K562 (cell line): ENCODE results near the gene SLC7A9. TPM values are rescaled to one million over a fixed set of nuclear protein-coding genes. Genes with fewer than 3 reads are reported as not detected.

ENCODE experiments used
- ATAC-seq: fragments of 200-7000 bp; cut with Tn5 transposase; 3 replicates; pipeline ENCODE4 v1.9.1; 2020; ENCODE audit warnings: moderate library complexity
- BruUV-seq: library from RNA; stranded (reverse); fragments of 400-500 nt; replicated peaks from 2 replicates; lab custom pipeline; 2021; lab: Mats Ljungman, UMichigan
- CTCF ChIA-PET: fragments of 300-600 bp; formaldehyde crosslinking; extraction: SDS; loops from one replicate; lab custom pipeline; 2021; ENCODE audit warnings: low intra/inter-chr PET ratio; lab: Yijun Ruan, JAX
- POLR2A ChIA-PET: fragments of 300-600, 350-650 bp; sonication (Branson Sonifier 250); formaldehyde crosslinking; extraction: SDS; loops from one replicate; lab custom pipeline; 2021; ENCODE audit warnings: antibody characterized with exemption, inconsistent platforms; lab: Yijun Ruan, JAX
- DNase-seq, 4 experiments: peaks; one replicate each; pipeline versions ENCODE4 v3.0.0 to v3.0.0-alpha.2; 2011 to 2018; ENCODE audit warnings: low spot score in 3 of 4, mixed read lengths in 3 of 4; ENCODE audit errors: extremely low read depth in 1 of 4
- FAIRE-seq: peaks from 2 replicates; lab custom pipeline; 2011; peaks lifted over from hg19 to GRCh38; lab: Jason Lieb, UNC
- H2AFZ ChIP-seq: 2 replicates; pipeline ENCODE4 v1.6.0; 2011; ENCODE audit warnings: low read depth, low read length, control low read depth, inconsistent platforms
- H3K27ac ChIP-seq: fragments of 200-600 bp; 3 replicates; pipeline ENCODE4 v1.8.0; 2011; ENCODE audit warnings: low read depth, mild to moderate bottlenecking, control low read depth, inconsistent platforms, low read length, moderate library complexity, mixed read lengths; ENCODE audit errors: extremely low read depth
- H3K27me3 ChIP-seq, 2 experiments: fragments of 300-600 bp in 1 of 2; 2 replicates in 1 of 2; 3 replicates in 1 of 2; pipeline versions ENCODE4 v1.6.0 to v1.8.0; 2011; ENCODE audit warnings: inconsistent platforms in 2 of 2, low read length in 2 of 2, mild to moderate bottlenecking in 1 of 2, mixed read lengths in 1 of 2, moderate library complexity in 1 of 2; ENCODE audit not compliant: control insufficient read depth in 2 of 2, insufficient read depth in 2 of 2
- H3K36me3 ChIP-seq: fragments of 300-600 bp; 3 replicates; pipeline ENCODE4 v1.8.0; 2011; ENCODE audit warnings: mild to moderate bottlenecking, low read length, inconsistent platforms; ENCODE audit not compliant: control insufficient read depth, insufficient read depth
- H3K4me1 ChIP-seq, 2 experiments: fragments of 200-600 bp in 1 of 2; replicated peaks in 1 of 2; 2 replicates in 1 of 2; 3 replicates in 1 of 2; pipeline versions ENCODE4 v1.5.1 to v1.8.0; 2011; ENCODE audit warnings: inconsistent platforms in 2 of 2, low read length in 2 of 2, mild to moderate bottlenecking in 1 of 2, mixed read lengths in 1 of 2, moderate library complexity in 1 of 2; ENCODE audit not compliant: control insufficient read depth in 2 of 2, insufficient read depth in 2 of 2
- H3K4me2 ChIP-seq: 2 replicates; pipeline ENCODE4 v1.6.1; 2011; ENCODE audit warnings: low read length, control low read depth, inconsistent platforms, mixed read lengths; ENCODE audit not compliant: insufficient read depth
- H3K4me3 ChIP-seq: fragments of 200-600 bp; sonication (generic), shearing (Covaris generic); 2 replicates; pipeline ENCODE4 v1.5.1; 2016; ENCODE audit warnings: control low read depth, inconsistent platforms
- H3K79me2 ChIP-seq: fragments of 200-600 bp; 3 replicates; pipeline ENCODE4 v1.8.0; 2011; ENCODE audit warnings: low read length, inconsistent platforms; ENCODE audit not compliant: control insufficient read depth, insufficient read depth
- H3K9ac ChIP-seq, 2 experiments: 2 replicates each; pipeline versions ENCODE4 v1.6.0 to v1.6.1; 2011; ENCODE audit warnings: low read depth in 2 of 2, low read length in 2 of 2, control low read depth in 1 of 2, inconsistent platforms in 1 of 2, mild to moderate bottlenecking in 1 of 2, mixed read lengths in 1 of 2; ENCODE audit not compliant: insufficient read depth in 1 of 2
- H3K9me1 ChIP-seq: one replicate; pipeline ENCODE4 v1.6.0; 2011; ENCODE audit warnings: inconsistent platforms, mild to moderate bottlenecking, low read length, moderate library complexity; ENCODE audit not compliant: control insufficient read depth, insufficient read depth
- H3K9me3 ChIP-seq: replicated peaks from 2 replicates; pipeline ENCODE4 v1.5.1; 2011; ENCODE audit warnings: low read depth, low read length, inconsistent platforms; ENCODE audit not compliant: control insufficient read depth, insufficient read depth
- H4K20me1 ChIP-seq: replicated peaks from 2 replicates; pipeline ENCODE4 v1.6.1; 2011; ENCODE audit warnings: low read length, inconsistent platforms, mixed read lengths; ENCODE audit not compliant: control insufficient read depth, insufficient read depth
- CHD1 ChIP-seq: fragments of 200-600 bp; sonication (generic); IDR thresholded peaks from one replicate; pipeline ENCODE4 v1.6.1; 2012; ENCODE audit warnings: mild to moderate bottlenecking, moderate library complexity, low read length, inconsistent platforms
- E4F1 ChIP-seq: fragments of 250-450 bp; sonication (Bioruptor Pico); IDR thresholded peaks from 2 replicates; pipeline ENCODE4 v1.5.0; 2021; ENCODE audit warnings: mild to moderate bottlenecking, borderline replicate concordance
- ESRRA ChIP-seq: fragments of 450-650 bp; IDR thresholded peaks from 2 replicates; pipeline ENCODE4 v1.6.1; 2014; ENCODE audit warnings: low read depth, mild to moderate bottlenecking, moderate library complexity, borderline replicate concordance
- RB1 ChIP-seq: fragments of 450-650 bp; IDR thresholded peaks from 2 replicates; pipeline ENCODE4 v1.6.1; 2017; ENCODE audit warnings: low read depth, mild to moderate bottlenecking
- SMARCC2 ChIP-seq: fragments of 450-650 bp; IDR thresholded peaks from 2 replicates; pipeline ENCODE4 v1.6.1; 2017; ENCODE audit warnings: antibody characterized with exemption, moderate library complexity, mild to moderate bottlenecking, low read depth
- TCF15 ChIP-seq: fragments of 250-450 bp; sonication (Bioruptor Pico); IDR thresholded peaks from 2 replicates; pipeline ENCODE4 v1.8.0; 2022; ENCODE audit warnings: moderate library complexity, mild to moderate bottlenecking, inconsistent platforms
- ZNF146 ChIP-seq: IDR thresholded peaks from one replicate; pipeline ENCODE4 v1.6.1; 2018; ENCODE audit warnings: missing compliant biosample characterization; ENCODE audit not compliant: unreplicated experiment
- ZNF717 ChIP-seq: fragments of 250-450 bp; sonication (Bioruptor Pico); IDR thresholded peaks from 2 replicates; pipeline ENCODE4 v1.5.0; 2021
- ZNF764 ChIP-seq: fragments of 250-450 bp; sonication (Bioruptor Pico); IDR thresholded peaks from 2 replicates; pipeline ENCODE4 v1.4.0; 2020; ENCODE audit warnings: low read depth, mild to moderate bottlenecking, moderate library complexity
- WGBS: fragments of 100-300 bp; shearing (Covaris generic); methylation state at CpG from one replicate; pipeline ENCODE4 v1.1.6; 2016; ENCODE audit warnings: low coverage, mixed read lengths; ENCODE audit not compliant: insufficient coverage; ENCODE audit errors: missing lambda C conversion rate; 5-methylcytosine and 5-hydroxymethylcytosine counted together
- in situ Hi-C: fragments of 300-500 bp; cut with MboI; formaldehyde crosslinking; loops from 4 replicates; pipeline ENCODE4 v1.15.0; 2018; ENCODE audit warnings: inconsistent platforms, mixed read lengths
- intact Hi-C: fragments of 100-400 bp; cut with micrococcal nuclease; formaldehyde crosslinking; loops from 2 replicates; pipeline ENCODE4 v1.14.2; 2022
- polyA plus RNA-seq, 8 experiments: library from polyadenylated mRNA; depleted of rRNA in 4 of 8; stranded (reverse) in 5 of 8; unstranded in 3 of 8; fragments of >200 nt; fragmentation: Nextera tagmentation in 2 of 8; fragmentation: Illumina TruSeq in 1 of 8; extraction: Ambion mirVana in 2 of 8; extraction: Trizol in 1 of 8; gene quantifications; 2 replicates each; pipeline versions ENCODE4 v1.2.1 to v1.2.3, GENCODE V29; 2011 to 2014; ENCODE audit warnings: inconsistent platforms in 1 of 8, missing spikeins in 1 of 8
- total RNA-seq, 7 experiments: library from RNA; depleted of rRNA in 6 of 7; stranded (reverse); fragments of >200 nt in 6 of 7; fragmentation: Illumina TruSeq in 2 of 7; extraction: Trizol in 2 of 7; gene quantifications; 2 replicates each; pipeline versions ENCODE4 v1.2.1 to v1.2.3, GENCODE V29; 2011 to 2021; ENCODE audit warnings: low replicate concordance in 1 of 7
- TF ChIP-seq, protein P1 (sequence below): fragments of 450-650 bp; IDR thresholded peaks from 2 replicates; pipeline ENCODE4 v1.6.1; 2014; ENCODE audit warnings: low read depth, mild to moderate bottlenecking, moderate library complexity, borderline replicate concordance
- TF ChIP-seq, protein P2 (sequence below): fragments of 250-450 bp; sonication (Bioruptor Pico); IDR thresholded peaks from 2 replicates; pipeline ENCODE4 v1.4.0; 2020; ENCODE audit warnings: mild to moderate bottlenecking, moderate library complexity, borderline replicate concordance

SLC7A9 gene
- total and polyA plus RNA-seq, 9 of the 15 experiments (the other 6 are each of a cell fraction or from before 2014, with no cell fraction given) = not detected

DNA sequence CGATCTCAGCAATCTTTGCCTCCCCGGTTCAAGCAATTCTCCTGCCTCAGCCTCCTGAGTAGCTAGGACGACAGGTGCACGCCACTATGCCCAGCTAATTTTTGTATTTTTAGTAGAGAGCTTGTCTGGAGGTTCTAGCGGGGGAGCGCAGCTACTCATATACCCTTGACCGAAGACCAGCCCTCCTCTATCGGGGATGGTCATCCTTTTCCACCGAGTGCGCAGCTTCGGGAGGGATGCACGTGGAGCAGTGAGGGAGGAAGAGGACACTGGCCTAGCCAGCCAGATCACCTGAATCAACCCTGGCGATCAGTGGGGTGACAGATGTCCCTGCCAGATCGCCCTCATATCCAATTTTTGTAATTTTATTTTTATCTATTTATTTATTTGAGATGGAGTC lies 6.8 kb downstream of the SLC7A9 start:
- H3K36me3 ChIP-seq = no peaks in the 10 kb centered on the region
- in situ Hi-C loops = no loop called here
- CTCF ChIA-PET = no interaction called here
- no peaks in the 10 kb centered on the region for H4K20me1 ChIP-seq
- no peak for TF ChIP-seq RB1
- TF ChIP-seq, protein P1, sequence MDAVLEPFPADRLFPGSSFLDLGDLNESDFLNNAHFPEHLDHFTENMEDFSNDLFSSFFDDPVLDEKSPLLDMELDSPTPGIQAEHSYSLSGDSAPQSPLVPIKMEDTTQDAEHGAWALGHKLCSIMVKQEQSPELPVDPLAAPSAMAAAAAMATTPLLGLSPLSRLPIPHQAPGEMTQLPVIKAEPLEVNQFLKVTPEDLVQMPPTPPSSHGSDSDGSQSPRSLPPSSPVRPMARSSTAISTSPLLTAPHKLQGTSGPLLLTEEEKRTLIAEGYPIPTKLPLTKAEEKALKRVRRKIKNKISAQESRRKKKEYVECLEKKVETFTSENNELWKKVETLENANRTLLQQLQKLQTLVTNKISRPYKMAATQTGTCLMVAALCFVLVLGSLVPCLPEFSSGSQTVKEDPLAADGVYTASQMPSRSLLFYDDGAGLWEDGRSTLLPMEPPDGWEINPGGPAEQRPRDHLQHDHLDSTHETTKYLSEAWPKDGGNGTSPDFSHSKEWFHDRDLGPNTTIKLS = no peak
- no peak for TF ChIP-seq ESRRA
- TF ChIP-seq, protein P2, sequence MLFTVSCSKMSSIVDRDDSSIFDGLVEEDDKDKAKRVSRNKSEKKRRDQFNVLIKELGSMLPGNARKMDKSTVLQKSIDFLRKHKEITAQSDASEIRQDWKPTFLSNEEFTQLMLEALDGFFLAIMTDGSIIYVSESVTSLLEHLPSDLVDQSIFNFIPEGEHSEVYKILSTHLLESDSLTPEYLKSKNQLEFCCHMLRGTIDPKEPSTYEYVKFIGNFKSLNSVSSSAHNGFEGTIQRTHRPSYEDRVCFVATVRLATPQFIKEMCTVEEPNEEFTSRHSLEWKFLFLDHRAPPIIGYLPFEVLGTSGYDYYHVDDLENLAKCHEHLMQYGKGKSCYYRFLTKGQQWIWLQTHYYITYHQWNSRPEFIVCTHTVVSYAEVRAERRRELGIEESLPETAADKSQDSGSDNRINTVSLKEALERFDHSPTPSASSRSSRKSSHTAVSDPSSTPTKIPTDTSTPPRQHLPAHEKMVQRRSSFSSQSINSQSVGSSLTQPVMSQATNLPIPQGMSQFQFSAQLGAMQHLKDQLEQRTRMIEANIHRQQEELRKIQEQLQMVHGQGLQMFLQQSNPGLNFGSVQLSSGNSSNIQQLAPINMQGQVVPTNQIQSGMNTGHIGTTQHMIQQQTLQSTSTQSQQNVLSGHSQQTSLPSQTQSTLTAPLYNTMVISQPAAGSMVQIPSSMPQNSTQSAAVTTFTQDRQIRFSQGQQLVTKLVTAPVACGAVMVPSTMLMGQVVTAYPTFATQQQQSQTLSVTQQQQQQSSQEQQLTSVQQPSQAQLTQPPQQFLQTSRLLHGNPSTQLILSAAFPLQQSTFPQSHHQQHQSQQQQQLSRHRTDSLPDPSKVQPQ (CRISPR knock-in tag) = no peak
- TF ChIP-seq CHD1 = no peak
- TF ChIP-seq ZNF717 (CRISPR knock-in tag) = no peak
- TF ChIP-seq E4F1 = no peak
- no peak for TF ChIP-seq ZNF146 (CRISPR knock-in tag)
- TF ChIP-seq ZNF764 (CRISPR knock-in tag) = no peak
- no peak for TF ChIP-seq SMARCC2
- TF ChIP-seq TCF15 (CRISPR knock-in tag) = no peak
- TF ChIP-seq, all 486 proteins: peak for 0
- H3K4me1 ChIP-seq = peaks cover 0 to 16% of the 10 kb centered on the region in 2 experiments; a peak in 1 of 5 replicates
- H3K4me2 ChIP-seq = no peak overlapping the region
- DNase-seq = no peak
- intact Hi-C loops = no loop called here
- no peak overlapping the region for H2AFZ ChIP-seq
- POLR2A ChIA-PET = no interaction called here
- no peak for FAIRE-seq
- WGBS = 21% methylated on average over 13 of the region's 14 CpGs
- H3K27ac ChIP-seq = no peak overlapping the region
- ATAC-seq = no peak
- H3K9me3 ChIP-seq = no peaks in the 10 kb centered on the region
- no peaks in the 10 kb centered on the region for H3K9me1 ChIP-seq
- peaks cover 24 to 63% of the 10 kb centered on the region in 2 experiments; a peak in 4 of 5 replicates for H3K27me3 ChIP-seq
- no TSS peak for BruUV-seq
- no peak overlapping the region for H3K4me3 ChIP-seq
- H3K79me2 ChIP-seq = no peaks in the 10 kb centered on the region
- H3K9ac ChIP-seq = no peak overlapping the region
